GM19023 (cell line): ENCODE data around the gene CHST2.
A peak's percentile ranks its signal among the peaks of the same experiment; 100 is the strongest.

Experiments
- ATAC-seq: cut with Tn5 transposase; IDR thresholded peaks from one replicate; pipeline ENCODE4 v1.9.1; 2021; ENCODE audit warnings: mild to moderate bottlenecking, moderate library complexity; ENCODE audit not compliant: unreplicated experiment

CHST2 gene

GRCh38 chr3:143128227-143128955 lies 8.8 kb downstream of the CHST2 start:
- ATAC-seq: no peak

DNA sequence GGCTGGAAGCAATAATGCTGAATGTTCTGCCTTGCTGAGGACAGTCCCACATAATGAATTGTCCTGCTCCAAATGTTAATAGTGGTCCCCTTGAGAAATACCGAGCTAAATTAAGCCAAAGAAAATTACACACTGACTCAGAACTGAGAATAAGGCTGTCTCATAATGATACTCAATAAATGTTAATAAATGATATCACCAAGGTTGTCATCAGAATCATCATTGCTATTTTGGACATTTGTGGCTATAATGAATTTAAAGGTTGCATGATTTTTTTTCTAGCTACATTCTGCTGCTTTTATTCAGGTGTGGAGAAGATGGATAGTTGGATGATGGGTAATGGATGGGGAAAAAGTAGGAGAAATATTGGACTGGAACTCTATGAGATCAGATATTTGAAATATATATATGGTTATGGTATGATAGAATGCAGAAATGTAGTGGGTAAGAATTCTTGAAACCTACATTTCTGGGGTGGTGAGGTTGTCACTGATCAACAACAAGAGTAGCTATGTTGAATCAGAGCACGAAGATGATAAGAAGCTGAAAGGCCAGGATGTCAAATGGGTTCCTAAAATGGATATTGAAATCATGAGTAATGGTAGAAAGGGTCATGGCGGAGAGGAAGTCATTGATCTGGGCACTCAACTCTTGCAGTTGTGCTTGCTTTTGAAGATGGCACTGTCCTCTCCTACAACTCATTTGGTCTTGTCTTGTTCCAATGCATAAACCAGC lies 12.8 kb downstream of the CHST2 start:
- ATAC-seq: no peak

DNA sequence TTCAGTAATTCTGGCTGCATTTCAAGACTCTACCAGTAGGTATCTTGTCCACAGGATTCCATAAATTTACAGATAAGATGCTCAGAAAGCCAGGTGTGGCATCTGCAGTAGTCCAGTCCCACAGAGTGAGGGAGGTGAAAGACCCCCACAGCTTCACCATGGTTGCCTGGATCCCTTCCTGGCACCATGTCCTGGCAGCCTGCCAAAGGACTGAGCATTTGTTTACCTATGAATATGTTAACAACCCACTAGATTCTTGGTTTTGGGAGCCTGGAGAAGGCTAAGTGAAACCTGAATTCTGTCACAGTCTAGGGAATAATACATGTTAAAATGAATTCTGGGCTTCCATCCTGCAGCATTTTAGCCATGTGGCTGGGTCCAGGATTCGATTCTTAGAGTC lies 14.9 kb downstream of the CHST2 start:
- ATAC-seq: no peak

- ATAC-seq: no peak
Observed at GRCh38 chr3:143135150-143135549, 15.6 kb downstream of the CHST2 start.

GRCh38 chr3:143137435-143138036 lies 18.0 kb downstream of the CHST2 start:
- ATAC-seq: no peak

DNA sequence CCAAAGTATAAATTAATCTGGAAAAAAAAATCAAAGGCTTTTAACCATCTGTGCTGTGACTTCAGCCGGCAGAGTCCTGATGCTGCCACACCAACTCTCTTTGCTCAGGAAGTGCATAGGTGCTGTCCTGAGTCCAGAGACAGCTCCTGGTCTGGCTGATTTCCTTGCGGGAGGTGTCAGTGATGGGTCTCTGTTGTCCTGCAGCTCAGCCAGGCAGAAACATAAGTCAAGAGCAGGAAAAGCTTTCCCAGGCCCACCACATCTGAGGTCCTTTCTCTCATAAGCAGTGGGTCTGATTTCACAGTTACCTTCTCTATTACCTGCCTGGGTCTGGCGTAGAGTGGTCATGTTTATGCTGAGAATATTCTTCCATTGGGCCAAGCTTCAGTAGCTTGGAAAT lies 19.4 kb downstream of the CHST2 start:
- no peak for ATAC-seq

DNA sequence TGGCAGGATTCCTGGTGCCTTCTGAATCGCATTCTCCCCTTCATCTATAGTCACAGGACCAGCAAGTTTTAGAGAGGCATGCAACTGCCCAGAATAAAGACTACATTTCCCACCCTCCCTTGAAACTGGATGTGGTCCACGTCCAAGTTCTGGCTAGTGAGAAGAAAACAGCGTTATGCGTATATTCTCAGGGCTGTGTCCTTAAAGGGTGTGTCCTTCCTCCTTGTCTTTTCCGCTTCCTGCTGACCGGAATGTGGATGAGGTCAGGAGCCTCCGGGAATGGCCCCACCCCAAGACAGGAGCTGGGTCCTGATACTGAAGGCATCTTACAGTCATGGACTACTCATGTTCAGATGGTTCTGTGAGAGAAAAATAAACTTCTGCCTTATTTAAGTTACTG lies 20.2 kb downstream of the CHST2 start:
- no peak for ATAC-seq

- no peak for ATAC-seq
Observed at GRCh38 chr3:143140550-143140949, 21.0 kb downstream of the CHST2 start.

- ATAC-seq: no peak
Observed at GRCh38 chr3:143142354-143142753, 22.8 kb downstream of the CHST2 start.

- no peak for ATAC-seq
Observed at GRCh38 chr3:143145906-143146305, 26.3 kb downstream of the CHST2 start.

GRCh38 chr3:143146486-143147274 lies 27.1 kb downstream of the CHST2 start:
- no peak for ATAC-seq

DNA sequence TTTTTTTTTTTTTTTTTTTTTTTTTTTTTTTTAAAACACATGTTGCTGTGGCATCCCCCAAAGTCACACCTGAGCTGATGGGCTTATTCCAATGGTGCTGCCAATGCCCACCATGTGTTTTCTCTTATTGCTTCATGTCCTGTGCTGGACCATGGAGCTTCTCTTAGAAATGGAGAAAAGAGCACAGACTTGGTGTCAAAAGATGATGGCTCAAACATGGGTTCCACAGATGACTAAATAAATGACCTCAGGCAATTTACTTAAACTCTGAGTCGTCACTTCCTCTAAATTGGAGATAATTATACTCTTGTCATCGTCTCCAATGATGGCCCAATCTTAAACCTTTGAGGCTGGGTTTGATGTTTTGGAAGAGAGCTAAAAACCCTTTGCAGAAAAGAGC lies 28.1 kb downstream of the CHST2 start:
- ATAC-seq: no peak

DNA sequence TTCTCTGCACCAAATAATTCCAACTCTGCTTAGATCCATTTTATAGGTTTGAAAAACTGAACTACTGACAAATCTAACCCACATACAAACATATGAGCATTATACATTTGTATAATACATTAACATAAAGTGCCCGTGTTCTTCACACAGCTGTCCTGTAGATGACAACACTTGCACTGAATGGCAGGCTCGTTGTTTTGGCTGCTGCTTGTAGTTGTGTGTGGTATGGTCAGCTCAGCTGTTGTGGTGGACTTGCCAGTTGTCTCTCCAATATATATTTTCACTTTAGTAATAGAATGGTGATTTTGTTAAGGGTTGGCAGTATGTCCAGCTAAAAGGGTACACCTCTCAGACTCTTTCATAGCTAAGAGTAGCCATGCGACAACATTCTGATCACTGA lies 30.5 kb downstream of the CHST2 start:
- no peak for ATAC-seq

DNA sequence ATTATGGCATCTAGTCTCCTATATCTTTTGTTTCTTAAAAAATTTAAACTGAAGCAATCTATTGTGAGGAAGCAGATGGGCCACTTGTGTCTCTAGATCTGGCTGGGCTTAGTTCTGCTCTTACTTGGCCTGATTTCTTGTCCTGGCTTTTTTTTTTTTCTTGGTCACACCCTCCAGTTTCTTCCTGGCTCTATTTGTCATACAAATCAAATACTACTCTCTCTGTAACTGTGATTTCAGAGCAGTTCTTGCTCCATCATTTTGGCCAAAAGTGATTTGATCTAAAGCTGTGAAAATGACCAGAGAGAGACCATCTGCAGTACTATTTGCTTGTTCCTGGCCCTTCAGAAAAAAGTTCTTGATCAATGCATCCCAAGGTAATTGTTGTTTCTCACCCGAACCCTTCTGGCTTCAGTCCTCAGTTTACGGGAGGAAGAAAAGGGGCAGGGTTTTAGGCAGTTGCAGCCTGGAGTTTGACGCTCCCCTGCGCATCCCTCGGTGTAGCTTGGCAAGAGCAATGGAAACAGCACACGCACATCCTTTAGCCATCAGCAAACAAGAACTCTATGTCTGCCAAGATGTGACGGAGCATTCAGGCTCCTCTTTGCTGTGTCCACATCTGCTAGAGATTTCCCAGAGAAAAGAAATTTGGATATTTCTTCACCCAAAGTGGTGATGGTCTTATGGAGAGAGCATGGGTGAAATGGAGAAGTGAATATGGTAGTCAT lies 31.6 kb downstream of the CHST2 start:
- ATAC-seq: no peak

DNA sequence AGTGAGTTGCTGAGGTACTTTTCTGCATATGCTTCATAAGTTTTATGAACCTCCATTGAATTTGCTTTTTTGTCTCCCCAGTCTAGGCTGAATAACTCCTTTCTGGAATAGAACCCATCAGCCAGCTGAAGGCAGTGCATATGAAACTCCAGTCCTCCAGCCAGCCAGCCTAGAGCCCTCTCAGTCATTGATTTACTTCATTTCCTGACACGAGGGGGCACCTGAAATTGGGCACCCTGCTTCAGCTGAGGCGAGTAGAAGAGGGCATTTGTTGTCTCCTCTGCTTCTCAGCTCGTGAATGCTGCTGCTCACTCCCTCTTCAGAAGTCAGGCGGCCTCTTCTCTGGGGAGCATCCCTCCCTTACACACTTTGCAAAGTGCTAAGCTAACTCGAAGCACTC lies 32.5 kb downstream of the CHST2 start:
- no peak for ATAC-seq

- no peak for ATAC-seq
Observed at GRCh38 chr3:143155756-143156155, 36.2 kb downstream of the CHST2 start.

- peak; percentile 86 for ATAC-seq
Observed at GRCh38 chr3:143158014-143158988, 38.7 kb downstream of the CHST2 start.

- no peak for ATAC-seq
Observed at GRCh38 chr3:143160437-143160836, 40.9 kb downstream of the CHST2 start.

- ATAC-seq: no peak
Observed at GRCh38 chr3:143163562-143164100, 44.1 kb downstream of the CHST2 start.
